WTC11 (cell line): Measurements from ENCODE around the gene ZNF585A. TPM values are rescaled to one million over a fixed set of nuclear protein-coding genes. Genes with fewer than 3 reads are reported as not detected.

Source experiments
- AFF4 ChIP-seq: sonication (generic); formaldehyde crosslinking; IDR thresholded peaks from 2 replicates; pipeline ENCODE4 v1.8.1; 2023; ENCODE audit warnings: mild to moderate bottlenecking, missing genetic modification reagents, borderline replicate concordance
- ARID4B ChIP-seq: sonication (generic); formaldehyde crosslinking; IDR thresholded peaks from 2 replicates; pipeline ENCODE4 v1.8.0; 2023; ENCODE audit warnings: missing genetic modification reagents, mild to moderate bottlenecking, borderline replicate concordance
- CBFB ChIP-seq: sonication (generic); formaldehyde crosslinking; IDR thresholded peaks from 2 replicates; pipeline ENCODE4 v1.8.1; 2022; ENCODE audit warnings: mild to moderate bottlenecking, low read depth, missing genetic modification reagents
- CREM ChIP-seq: sonication (generic); formaldehyde crosslinking; IDR thresholded peaks from 2 replicates; pipeline ENCODE4 v1.8.1; 2022; ENCODE audit warnings: mild to moderate bottlenecking, missing genetic modification reagents, moderate library complexity
- ERG ChIP-seq: fragments of 250-450 bp; sonication (Bioruptor Pico); IDR thresholded peaks from 2 replicates; pipeline ENCODE4 v1.8.0; 2021; ENCODE audit warnings: mild to moderate bottlenecking
- GRHL2 ChIP-seq: fragments of 250-450 bp; sonication (Bioruptor Pico); IDR thresholded peaks from 2 replicates; pipeline ENCODE4 v1.8.0; 2022; ENCODE audit warnings: mild to moderate bottlenecking, moderate library complexity; ENCODE audit not compliant: insufficient replicate concordance, severe bottlenecking
- GTF2I ChIP-seq: fragments of 250-450 bp; sonication (Bioruptor Pico); conservative IDR thresholded peaks from 2 replicates; pipeline ENCODE4 v1.4.0; 2021; ENCODE audit warnings: mild to moderate bottlenecking
- HMGA2 ChIP-seq: fragments of 250-450 bp; sonication (Bioruptor Pico); IDR thresholded peaks from 2 replicates; pipeline ENCODE4 v1.4.0; 2021; ENCODE audit warnings: mild to moderate bottlenecking, moderate library complexity
- MYBL2 ChIP-seq: sonication (generic); formaldehyde crosslinking; IDR thresholded peaks from 2 replicates; pipeline ENCODE4 v1.8.1; 2023; ENCODE audit warnings: mild to moderate bottlenecking, moderate library complexity, missing genetic modification reagents
- NFE2L1 ChIP-seq: sonication (generic); formaldehyde crosslinking; IDR thresholded peaks from 2 replicates; pipeline ENCODE4 v1.8.1; 2023; ENCODE audit warnings: missing genetic modification reagents
- PRRX2 ChIP-seq: fragments of 250-450 bp; sonication (Bioruptor Pico); IDR thresholded peaks from 2 replicates; pipeline ENCODE4 v1.8.0; 2021; ENCODE audit warnings: mild to moderate bottlenecking
- SP1 ChIP-seq: sonication (generic); formaldehyde crosslinking; conservative IDR thresholded peaks from 2 replicates; pipeline ENCODE4 v1.8.1; 2022; ENCODE audit warnings: missing genetic modification reagents
- TEAD1 ChIP-seq: sonication (generic); formaldehyde crosslinking; IDR thresholded peaks from 2 replicates; pipeline ENCODE4 v1.8.0; 2022; ENCODE audit warnings: mild to moderate bottlenecking, missing genetic modification reagents
- ZBTB43 ChIP-seq: sonication (generic); formaldehyde crosslinking; IDR thresholded peaks from 2 replicates; pipeline ENCODE4 v1.8.1; 2023; ENCODE audit warnings: mild to moderate bottlenecking, missing genetic modification reagents
- ZNF138 ChIP-seq: sonication (generic); formaldehyde crosslinking; conservative IDR thresholded peaks from 2 replicates; pipeline ENCODE4 v1.8.1; 2022; ENCODE audit warnings: mild to moderate bottlenecking, moderate library complexity, missing genetic modification reagents
- ZNF232 ChIP-seq: sonication (generic); formaldehyde crosslinking; IDR thresholded peaks from 2 replicates; pipeline ENCODE4 v1.8.0; 2022; ENCODE audit warnings: mild to moderate bottlenecking, missing genetic modification reagents
- ZNF532 ChIP-seq: fragments of 250-450 bp; sonication (Bioruptor Pico); IDR thresholded peaks from 2 replicates; pipeline ENCODE4 v1.9.0; 2021; ENCODE audit warnings: mild to moderate bottlenecking, borderline replicate concordance
- total RNA-seq: library from RNA; stranded (reverse); gene quantifications from 3 replicates; pipeline ENCODE4 v1.2.3, GENCODE V29; 2021
- TF ChIP-seq, protein P1 (sequence below): sonication (generic); formaldehyde crosslinking; IDR thresholded peaks from 2 replicates; pipeline ENCODE4 v1.8.0; 2022; ENCODE audit warnings: mild to moderate bottlenecking, missing genetic modification reagents

ZNF585A gene
- total RNA-seq, 1 experiment from 2014 or later, result 18.2 TPM

GRCh38 chr19:37217775-37218591 is 45.5 kb upstream of the ZNF585A start, which contains the start of gene ZNF383 (continued):
- TF ChIP-seq ZBTB43 (CRISPR knock-in tag) (peak; percentile 66; the same call in 1 of the 2 replicates), NFE2L1 (0 out of 2 replicates have a peak, but pooled peaks have one; percentile 31), ARID4B (peak; percentile 69; the same call in 1 of the 2 replicates), CREM (CRISPR knock-in tag) (peak; percentile 83), MYBL2 (CRISPR knock-in tag) (0 out of 2 replicates have a peak, but pooled peaks have one; percentile 41), ERG (no peak), AFF4 (CRISPR knock-in tag) (no peak), GRHL2 (CRISPR knock-in tag) (no peak), TEAD1 (CRISPR knock-in tag) (0 out of 2 replicates have a peak, but pooled peaks have one; percentile 49), ZNF138 (CRISPR knock-in tag) (no peak), CBFB (CRISPR knock-in tag) (no peak), PRRX2 (CRISPR knock-in tag) (no peak), ZNF532 (peak; percentile 25; the same call in 1 of the 2 replicates), HMGA2 (CRISPR knock-in tag) (no peak), GTF2I (CRISPR knock-in tag) (no peak), ZNF232 (CRISPR knock-in tag) (no peak), SP1 (CRISPR knock-in tag) (peak; percentile 58; the same call in 1 of the 2 replicates)
- TF ChIP-seq, protein P1, sequence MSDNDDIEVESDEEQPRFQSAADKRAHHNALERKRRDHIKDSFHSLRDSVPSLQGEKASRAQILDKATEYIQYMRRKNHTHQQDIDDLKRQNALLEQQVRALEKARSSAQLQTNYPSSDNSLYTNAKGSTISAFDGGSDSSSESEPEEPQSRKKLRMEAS (CRISPR knock-in tag), result peak; percentile 76
